Measurements from ENCODE around the gene DNAI2.

The DNAI2 gene

DNA sequence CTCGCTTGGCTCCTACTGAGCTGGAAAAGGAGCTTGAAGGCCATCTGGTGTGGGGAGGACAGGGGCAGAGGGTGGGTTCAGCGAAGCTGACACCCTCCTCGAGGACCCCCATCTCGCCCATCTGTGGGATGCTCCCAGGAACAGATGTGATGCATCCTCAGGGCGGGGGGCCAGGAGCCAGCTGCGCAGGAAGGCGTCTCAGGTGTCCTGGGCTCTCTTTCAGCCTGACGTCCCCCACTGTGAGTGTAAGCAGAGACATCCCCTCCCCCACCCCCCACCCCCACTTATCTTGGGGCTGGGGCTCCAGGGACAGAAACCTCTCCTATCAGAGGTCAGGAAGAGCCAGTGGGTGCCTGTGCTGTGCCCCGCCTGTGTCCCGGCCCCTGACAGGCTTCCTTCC is 68.2 kb downstream of the DNAI2 start:
- no peak for DNase-seq (ENCODE audit: low read depth)

DNA sequence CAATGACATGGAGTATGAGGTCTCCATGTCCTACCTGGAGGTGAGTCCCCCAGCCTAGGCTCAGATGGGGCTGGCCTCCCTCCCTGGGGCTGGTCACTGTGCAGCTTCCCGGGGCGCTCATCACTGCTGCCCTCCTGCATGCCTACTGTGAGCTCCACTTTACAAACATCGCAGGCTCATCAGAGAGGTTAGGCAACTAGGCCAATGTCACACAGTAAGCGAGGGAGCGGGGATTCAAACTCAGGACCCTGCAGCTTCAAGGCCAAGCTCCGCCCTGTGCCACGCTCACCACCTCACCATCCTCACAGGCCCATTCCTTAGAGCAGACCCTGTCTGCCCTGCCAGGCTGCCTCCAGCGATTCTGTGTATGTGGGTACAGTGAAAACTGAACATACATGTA is 69.1 kb downstream of the DNAI2 start:
- no peak for DNase-seq (ENCODE audit: low read depth)

GRCh38 chr17:74343526-74344284 is 69.7 kb downstream of the DNAI2 start:
- DNase-seq (ENCODE audit: low read depth) = no peak

DNA sequence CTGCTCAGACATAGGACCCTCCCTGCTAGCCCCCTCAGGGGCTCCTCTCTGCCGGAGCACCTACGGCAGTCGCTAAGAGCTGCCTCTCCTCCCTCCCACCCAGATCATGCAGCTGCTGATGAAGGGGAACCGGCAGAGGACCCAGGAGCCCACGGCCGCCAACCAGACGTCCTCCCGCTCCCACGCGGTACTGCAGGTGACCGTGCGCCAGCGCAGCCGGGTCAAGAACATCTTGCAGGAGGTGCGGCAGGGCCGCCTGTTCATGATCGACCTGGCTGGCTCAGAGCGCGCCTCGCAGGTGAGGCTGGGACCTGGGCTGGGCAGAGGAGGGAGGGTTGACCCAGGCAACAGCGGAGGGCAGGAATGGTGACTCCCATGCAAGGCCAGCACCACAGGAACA is 70.6 kb downstream of the DNAI2 start:
- DNase-seq (ENCODE audit: low read depth) = no peak

- DNase-seq (ENCODE audit: low read depth) = no peak
These were observed 71.6 kb downstream of the DNAI2 start for GRCh38 chr17:74345433-74346241.

DNA sequence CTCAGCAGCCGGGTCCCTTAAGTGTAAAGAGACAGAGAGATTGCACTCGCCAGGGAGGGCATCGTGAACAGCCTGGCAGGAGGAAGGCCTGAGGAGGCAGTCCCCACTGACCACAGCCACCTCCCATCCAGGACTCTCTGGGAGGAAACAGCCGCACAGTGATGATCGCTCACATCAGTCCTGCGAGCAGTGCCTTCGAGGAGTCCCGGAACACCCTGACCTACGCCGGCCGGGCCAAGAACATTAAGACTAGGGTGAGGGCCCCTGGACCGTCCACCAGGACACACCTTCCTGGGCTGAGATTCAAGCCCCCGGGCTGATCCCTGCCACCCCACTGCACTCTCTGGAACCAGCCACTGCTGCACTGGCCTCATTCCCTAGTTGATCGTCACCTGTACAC is 73.6 kb downstream of the DNAI2 start:
- DNase-seq (ENCODE audit: low read depth) = no peak

DNA sequence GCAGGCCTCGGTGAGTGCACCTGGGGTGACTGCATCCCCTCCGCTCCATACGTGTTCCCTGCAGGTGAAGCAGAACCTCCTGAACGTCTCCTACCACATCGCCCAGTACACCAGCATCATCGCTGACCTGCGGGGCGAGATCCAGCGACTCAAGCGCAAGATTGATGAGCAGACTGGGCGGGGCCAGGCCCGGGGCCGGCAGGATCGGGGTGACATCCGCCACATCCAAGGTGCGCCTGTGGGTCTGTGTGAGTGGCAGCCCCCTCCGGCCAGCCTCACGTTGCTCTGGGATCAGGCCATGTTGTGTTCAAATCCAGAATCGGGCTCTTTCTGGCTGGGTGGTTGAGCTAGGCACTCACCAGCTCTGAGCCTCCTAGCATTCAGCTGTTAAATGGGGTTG is 75.1 kb downstream of the DNAI2 start:
- DNase-seq (ENCODE audit: low read depth) = no peak

DNA sequence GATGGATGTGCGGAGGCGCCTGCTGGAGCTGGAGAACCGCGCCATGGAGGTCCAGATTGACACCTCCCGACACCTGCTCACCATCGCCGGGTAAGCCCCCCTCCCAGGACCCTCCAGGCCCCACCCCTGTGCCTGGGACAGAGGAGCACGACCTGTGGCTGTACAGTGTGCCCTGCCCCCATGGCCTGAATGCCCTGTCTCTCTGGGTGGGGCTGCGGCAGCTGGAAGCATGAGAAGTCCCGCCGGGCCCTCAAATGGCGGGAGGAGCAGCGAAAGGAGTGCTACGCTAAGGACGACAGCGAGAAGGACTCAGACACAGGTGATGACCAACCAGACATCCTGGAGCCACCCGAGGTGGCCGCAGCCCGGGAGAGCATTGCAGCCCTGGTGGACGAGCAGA is 76.5 kb downstream of the DNAI2 start:
- no peak for DNase-seq (ENCODE audit: low read depth)

DNA sequence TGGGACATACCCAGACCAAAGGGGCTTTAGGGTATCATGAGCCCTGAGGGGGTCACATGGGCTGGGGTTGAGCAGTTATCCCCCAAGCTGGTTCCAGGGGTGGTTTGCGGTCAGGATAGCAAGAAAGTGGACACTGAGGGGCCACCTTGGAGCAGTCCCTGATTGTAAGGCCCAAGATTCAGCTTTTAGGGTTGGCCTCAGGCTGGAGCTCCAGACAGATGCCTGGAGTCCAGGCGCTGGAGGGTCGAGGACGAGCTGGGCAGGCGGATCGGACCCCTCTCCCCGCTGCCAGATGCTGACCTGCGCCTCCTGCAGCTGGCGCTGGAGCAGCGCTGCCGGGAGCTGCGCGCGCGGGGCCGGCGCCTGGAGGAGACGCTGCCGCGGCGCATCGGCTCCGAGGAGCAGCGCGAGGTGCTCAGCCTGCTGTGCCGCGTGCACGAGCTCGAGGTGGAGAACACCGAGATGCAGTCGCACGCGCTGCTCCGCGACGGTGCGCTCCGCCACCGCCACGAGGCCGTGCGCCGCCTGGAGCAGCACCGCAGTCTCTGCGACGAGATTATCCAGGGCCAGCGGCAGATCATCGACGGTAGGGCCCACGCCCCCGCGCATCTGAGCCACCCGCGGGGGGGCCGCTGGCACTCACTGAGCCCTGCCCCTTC is 77.6 kb downstream of the DNAI2 start:
- DNase-seq (ENCODE audit: low read depth) = no peak

- no peak for DNase-seq (ENCODE audit: low read depth)
These were observed 79.5 kb downstream of the DNAI2 start for GRCh38 chr17:74353446-74354060.

- DNase-seq (ENCODE audit: low read depth) = no peak
These were observed 80.1 kb downstream of the DNAI2 start for GRCh38 chr17:74354123-74354522.

- no peak for DNase-seq (ENCODE audit: low read depth)
These were observed 80.5 kb downstream of the DNAI2 start for GRCh38 chr17:74354561-74354960.

- DNase-seq (ENCODE audit: low read depth) = no peak
These were observed 81.0 kb downstream of the DNAI2 start for GRCh38 chr17:74355065-74355464.

DNA sequence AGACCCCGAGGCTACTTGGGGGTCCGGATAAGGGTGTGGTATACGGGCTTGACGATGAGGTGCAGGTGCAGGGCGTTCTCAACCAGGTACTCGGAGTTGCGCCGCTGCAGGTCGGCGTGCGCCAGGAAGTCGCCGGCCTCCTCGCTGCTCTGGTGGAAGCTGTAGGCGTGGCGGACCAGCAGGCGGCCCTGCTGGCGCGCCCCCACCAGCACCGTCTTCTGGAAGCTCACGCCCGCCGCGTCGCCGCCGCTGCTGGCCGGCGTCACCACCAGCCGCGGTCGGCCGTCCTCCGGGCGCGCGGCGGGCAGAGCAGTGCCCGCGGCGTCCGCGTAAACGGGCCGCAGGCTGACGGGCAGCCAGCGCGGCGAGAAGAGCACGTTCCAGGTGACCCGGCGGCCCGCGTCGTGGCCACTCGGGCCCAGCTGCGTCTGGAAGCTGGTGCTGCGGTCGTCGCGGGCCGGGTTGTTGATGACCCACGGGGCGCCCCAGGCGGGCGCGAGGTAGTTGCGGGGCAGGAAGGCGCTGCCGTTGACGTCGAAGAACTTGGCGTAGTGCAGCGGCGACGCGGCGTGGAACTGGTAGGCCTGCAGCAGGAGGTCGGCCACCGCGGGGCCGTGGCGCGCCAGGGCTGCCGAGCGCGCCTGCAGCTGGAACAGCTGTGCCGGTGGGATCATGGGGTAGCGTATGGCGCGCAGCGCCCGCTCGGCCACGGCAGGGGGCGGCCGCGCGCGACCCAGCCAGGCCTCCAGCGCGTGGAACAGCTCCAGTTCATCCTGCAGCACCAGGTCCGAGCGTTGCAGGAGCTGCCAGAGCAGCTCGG is 82.8 kb downstream of the DNAI2 start:
- no peak for DNase-seq (ENCODE audit: low read depth)

- DNase-seq (ENCODE audit: low read depth) = no peak
These were observed 83.4 kb downstream of the DNAI2 start for GRCh38 chr17:74357466-74357809.

DNA sequence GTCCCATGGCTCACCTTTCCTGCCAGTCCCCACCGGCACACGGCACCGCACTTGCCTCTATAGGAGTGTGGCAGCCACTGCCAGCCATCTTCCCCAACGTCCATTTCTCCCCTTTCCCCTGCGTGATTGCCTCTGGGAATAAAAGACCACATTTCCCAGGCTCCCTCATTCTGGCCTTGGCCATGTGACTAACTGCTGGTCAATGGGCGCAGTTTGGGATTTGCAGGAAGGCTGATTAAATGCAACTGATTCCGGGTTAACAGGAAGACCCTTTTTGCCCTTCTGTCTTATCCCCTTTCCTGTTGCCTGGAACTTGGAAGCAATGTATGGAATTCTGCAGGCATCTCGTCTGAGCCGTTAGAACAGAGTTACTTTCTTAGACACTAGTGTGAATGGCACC is 84.7 kb downstream of the DNAI2 start:
- no peak for DNase-seq (ENCODE audit: low read depth)

DNA sequence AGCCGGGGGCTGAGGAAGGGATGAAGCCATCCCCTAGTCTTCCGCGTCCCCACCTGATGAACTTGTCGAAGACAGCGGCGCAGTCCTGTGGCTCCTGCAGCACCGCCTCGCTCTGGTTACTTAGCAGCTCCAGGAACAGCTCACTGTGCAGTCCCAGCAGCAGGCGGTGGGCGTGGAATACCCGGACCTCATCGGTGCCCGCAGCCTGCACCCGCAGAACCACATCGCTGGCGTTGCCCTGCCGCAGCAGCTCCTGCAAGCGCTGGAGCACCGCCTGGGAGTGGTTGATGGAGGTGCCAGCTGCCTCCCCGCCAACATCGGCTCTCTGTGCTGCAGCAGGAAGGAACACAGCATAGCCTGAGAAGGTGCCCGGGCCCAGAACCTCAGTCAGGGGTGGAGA is 85.9 kb downstream of the DNAI2 start:
- DNase-seq (ENCODE audit: low read depth) = no peak

DNA sequence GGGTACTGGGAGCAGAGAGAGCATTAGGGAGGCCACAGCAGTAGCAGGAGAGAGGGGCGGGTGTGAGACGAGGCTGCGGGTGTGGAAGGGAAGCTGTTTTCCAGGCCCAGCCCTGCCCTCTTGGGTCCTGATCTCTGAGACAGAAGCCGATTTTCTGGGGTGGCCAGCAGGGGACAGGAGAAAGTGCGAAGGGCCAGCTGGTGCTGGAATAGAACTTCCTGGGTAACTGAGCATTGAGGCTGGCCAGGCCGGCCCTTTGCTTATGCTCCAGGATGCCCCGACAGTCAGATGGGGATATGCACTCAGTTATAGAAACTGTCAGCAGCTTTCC is 86.8 kb downstream of the DNAI2 start:
- no peak for DNase-seq (ENCODE audit: low read depth)

DNA sequence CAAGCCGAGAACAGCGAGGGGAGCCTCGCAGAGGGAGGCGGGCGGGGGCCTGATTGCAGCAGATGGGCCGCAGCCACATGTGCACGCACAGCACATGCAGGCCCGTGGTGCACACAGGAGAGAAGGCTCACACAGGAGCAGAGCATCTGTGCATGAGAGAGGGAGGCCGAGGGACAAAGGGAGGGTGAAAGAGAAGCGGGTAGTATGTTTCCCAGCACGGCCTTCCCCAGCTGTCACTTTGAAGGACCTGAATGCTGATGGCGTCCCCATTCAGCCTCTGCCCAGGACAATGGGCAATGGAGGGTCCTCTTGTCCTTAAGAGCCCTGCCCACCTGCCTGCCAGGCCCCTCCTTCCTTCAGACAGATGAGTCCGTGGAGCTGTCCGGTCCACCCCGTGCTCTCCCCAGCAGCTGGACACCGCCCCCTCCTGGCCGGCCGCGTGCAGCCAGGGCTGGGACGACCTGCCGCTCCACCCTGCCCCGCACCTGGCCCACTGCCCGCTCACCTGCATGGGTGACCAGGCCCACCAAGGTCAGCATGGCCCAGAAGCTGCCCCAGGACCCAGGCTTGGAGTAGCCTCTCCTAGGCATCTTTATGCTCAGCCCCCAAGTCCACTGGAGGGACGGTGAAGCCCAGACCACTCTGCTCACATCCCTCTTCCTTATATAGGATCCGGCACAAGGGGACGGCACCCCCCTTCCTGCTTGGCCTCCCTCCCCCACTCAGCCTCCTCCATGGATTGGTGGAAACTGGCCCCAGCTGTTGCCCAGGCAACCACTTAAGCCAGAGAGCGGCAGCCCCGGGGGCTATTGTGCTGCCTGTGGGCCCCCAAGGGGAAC is 87.4 kb downstream of the DNAI2 start, which contains the start of gene BTBD17:
BTBD17 (minus strand) TSS at position 639 of the 839 bp plus-strand sequence; CDS start at position 590, 49 bp downstream.
- no peak for DNase-seq (ENCODE audit: low read depth)

GRCh38 chr17:74362069-74362405 is 88.0 kb downstream of the DNAI2 start:
- DNase-seq (ENCODE audit: low read depth) = no peak

Data from CMK (cell line).